ENCODE measurements around the gene RALB.

GRCh38 chr2:120206022-120206581 lies 46.5 kb upstream of the RALB start:
- peak; percentile 42 for TF ChIP-seq CTCF (conservative IDR thresholded peaks at IDR 0.05; ENCODE audit: low read depth, low read length)
- no peak for TF ChIP-seq FOS (IDR thresholded peaks at IDR 0.05; ENCODE audit: low read depth, low read length)
- no peak for TF ChIP-seq CEBPB (IDR thresholded peaks at IDR 0.05; ENCODE audit: low read depth, low read length)
- TF ChIP-seq SMC3 (IDR thresholded peaks at IDR 0.05; ENCODE audit: low read depth, low read length) = peak; percentile 28; the same call in 1 of the 2 replicates
